HepG2 (cell line): Measurements from ENCODE around the gene NPTXR. TPM values are rescaled to one million over a fixed set of nuclear protein-coding genes. Genes with fewer than 3 reads are reported as not detected.

ENCODE experiments used
- GZF1 ChIP-seq: sonication (generic); formaldehyde crosslinking; IDR thresholded peaks from 2 replicates; pipeline ENCODE4 v1.5.1; 2020; ENCODE audit warnings: mild to moderate bottlenecking, missing genetic modification reagents
- KLF11 ChIP-seq: IDR thresholded peaks from 2 replicates; pipeline ENCODE4 v1.6.1; 2016; ENCODE audit warnings: missing compliant biosample characterization
- MEIS2 ChIP-seq: sonication (generic); formaldehyde crosslinking; IDR thresholded peaks from 2 replicates; pipeline ENCODE4 v1.9.0; 2021; ENCODE audit warnings: mild to moderate bottlenecking, missing genetic modification reagents
- MIER3 ChIP-seq: IDR thresholded peaks from 2 replicates; pipeline ENCODE4 v1.6.1; 2016; ENCODE audit warnings: missing compliant biosample characterization, borderline replicate concordance
- RBAK ChIP-seq: sonication (generic); formaldehyde crosslinking; IDR thresholded peaks from 2 replicates; pipeline ENCODE4 v1.5.1; 2020; ENCODE audit warnings: mild to moderate bottlenecking, missing genetic modification reagents
- SIN3B ChIP-seq: fragments of 150-350 bp; IDR thresholded peaks from 2 replicates; pipeline ENCODE4 v1.6.1; 2014; ENCODE audit warnings: low read length
- ZMYM2 ChIP-seq: sonication (generic); formaldehyde crosslinking; IDR thresholded peaks from 2 replicates; pipeline ENCODE4 v1.8.0; 2022; ENCODE audit warnings: mild to moderate bottlenecking, missing genetic modification reagents
- ZNF180 ChIP-seq: sonication (generic); formaldehyde crosslinking; IDR thresholded peaks from 2 replicates; pipeline ENCODE4 v1.4.0; 2020; ENCODE audit warnings: low read depth, missing genetic modification reagents, borderline replicate concordance
- ZNF263 ChIP-seq: sonication (generic); formaldehyde crosslinking; IDR thresholded peaks from 2 replicates; pipeline ENCODE4 v1.4.0; 2020; ENCODE audit warnings: missing genetic modification reagents
- ZNF33A ChIP-seq: sonication (generic); formaldehyde crosslinking; IDR thresholded peaks from 2 replicates; pipeline ENCODE4 v1.5.1; 2020; ENCODE audit warnings: missing genetic modification reagents, mild to moderate bottlenecking, moderate library complexity, borderline replicate concordance
- ZNF460 ChIP-seq: sonication (generic); formaldehyde crosslinking; IDR thresholded peaks from 2 replicates; pipeline ENCODE4 v1.5.1; 2020; ENCODE audit warnings: missing genetic modification reagents, mild to moderate bottlenecking, borderline replicate concordance
- ZNF781 ChIP-seq: sonication (generic); formaldehyde crosslinking; IDR thresholded peaks from 2 replicates; pipeline ENCODE4 v1.5.1; 2020; ENCODE audit warnings: borderline replicate concordance, mild to moderate bottlenecking, missing genetic modification reagents; ENCODE audit errors: not compliant biosample characterization
- ZZZ3 ChIP-seq: sonication (generic); formaldehyde crosslinking; IDR thresholded peaks from 2 replicates; pipeline ENCODE4 v1.4.0; 2020; ENCODE audit warnings: missing genetic modification reagents, mild to moderate bottlenecking, borderline replicate concordance
- polyA plus RNA-seq, 8 experiments: library from polyadenylated mRNA; depleted of rRNA in 3 of 8; stranded (reverse) in 7 of 8; unstranded in 1 of 8; fragments of >200 nt; fragmentation: Illumina TruSeq in 4 of 8; extraction: Trizol in 4 of 8; gene quantifications; 2 replicates each; pipeline versions ENCODE4 v1.2.1 to v1.2.3, GENCODE V29; 2011 to 2016; ENCODE audit warnings: low read depth in 4 of 8, missing spikeins in 1 of 8, mixed read lengths in 1 of 8; ENCODE audit not compliant: insufficient read depth in 1 of 8
- total RNA-seq, 5 experiments: library from RNA; depleted of rRNA; stranded (reverse); fragments of >200 nt; fragmentation: Illumina TruSeq; extraction: Trizol; gene quantifications; 2 replicates each; pipeline ENCODE4 v1.2.3, GENCODE V29; 2016; ENCODE audit warnings: low read depth in 1 of 5
- TF ChIP-seq, protein P1 (sequence below): sonication (generic); formaldehyde crosslinking; conservative IDR thresholded peaks from 2 replicates; pipeline ENCODE4 v1.8.1; 2023; ENCODE audit warnings: missing genetic modification reagents
- TF ChIP-seq, protein P2 (sequence below): IDR thresholded peaks from 2 replicates; pipeline ENCODE4 v1.6.1; 2016; ENCODE audit warnings: control low read depth
- TF ChIP-seq, protein P3 (sequence below), 2 experiments: sonication (generic) in 1 of 2; formaldehyde crosslinking in 1 of 2; IDR thresholded peaks; 2 replicates each; pipeline versions ENCODE4 v1.4.0 to v1.6.1; 2018 to 2020; ENCODE audit warnings: missing genetic modification reagents in 2 of 2, borderline replicate concordance in 1 of 2, low read depth in 1 of 2, mild to moderate bottlenecking in 1 of 2, missing biosample characterization in 1 of 2
- TF ChIP-seq, protein P4 (sequence below): IDR thresholded peaks from 2 replicates; pipeline ENCODE4 v1.6.1; 2018; ENCODE audit warnings: missing genetic modification reagents, mild to moderate bottlenecking, missing compliant biosample characterization
- TF ChIP-seq, protein P5 (sequence below): sonication (generic); formaldehyde crosslinking; IDR thresholded peaks from 2 replicates; pipeline ENCODE4 v1.8.0; 2023; ENCODE audit warnings: mild to moderate bottlenecking, missing genetic modification reagents
- TF ChIP-seq, protein P6 (sequence below): IDR thresholded peaks from 2 replicates; pipeline ENCODE4 v1.6.1; 2018; ENCODE audit warnings: missing genetic modification reagents

NPTXR gene
- total and polyA plus RNA-seq, 2 of the 13 experiments (the other 11 are each of a cell fraction or from before 2014, with no cell fraction given) = 2.6 to 4.8 TPM

DNA sequence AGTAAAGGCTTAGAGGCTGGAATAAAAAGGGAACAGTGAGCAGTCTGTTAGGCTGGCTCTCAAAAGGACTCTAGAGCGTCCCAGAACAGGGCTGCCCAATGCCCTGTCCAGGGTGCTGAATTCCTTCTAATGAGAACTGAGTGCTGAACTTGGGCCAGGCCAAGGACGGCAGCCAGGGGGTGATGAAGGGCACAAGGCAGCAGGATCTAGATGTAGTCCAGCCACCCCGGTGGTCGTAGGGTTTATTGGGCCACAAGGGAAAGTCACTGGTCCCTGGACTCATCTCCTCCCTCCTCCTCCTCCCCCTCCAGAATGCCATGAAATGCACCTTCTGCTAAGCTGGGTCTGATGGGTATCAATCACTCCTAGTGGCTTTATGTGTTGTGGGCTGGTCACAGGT lies 19.2 kb downstream of the NPTXR start (continued):
- TF ChIP-seq, protein P1, sequence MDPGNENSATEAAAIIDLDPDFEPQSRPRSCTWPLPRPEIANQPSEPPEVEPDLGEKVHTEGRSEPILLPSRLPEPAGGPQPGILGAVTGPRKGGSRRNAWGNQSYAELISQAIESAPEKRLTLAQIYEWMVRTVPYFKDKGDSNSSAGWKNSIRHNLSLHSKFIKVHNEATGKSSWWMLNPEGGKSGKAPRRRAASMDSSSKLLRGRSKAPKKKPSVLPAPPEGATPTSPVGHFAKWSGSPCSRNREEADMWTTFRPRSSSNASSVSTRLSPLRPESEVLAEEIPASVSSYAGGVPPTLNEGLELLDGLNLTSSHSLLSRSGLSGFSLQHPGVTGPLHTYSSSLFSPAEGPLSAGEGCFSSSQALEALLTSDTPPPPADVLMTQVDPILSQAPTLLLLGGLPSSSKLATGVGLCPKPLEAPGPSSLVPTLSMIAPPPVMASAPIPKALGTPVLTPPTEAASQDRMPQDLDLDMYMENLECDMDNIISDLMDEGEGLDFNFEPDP (CRISPR knock-in tag) = no peak
- TF ChIP-seq, protein P2, sequence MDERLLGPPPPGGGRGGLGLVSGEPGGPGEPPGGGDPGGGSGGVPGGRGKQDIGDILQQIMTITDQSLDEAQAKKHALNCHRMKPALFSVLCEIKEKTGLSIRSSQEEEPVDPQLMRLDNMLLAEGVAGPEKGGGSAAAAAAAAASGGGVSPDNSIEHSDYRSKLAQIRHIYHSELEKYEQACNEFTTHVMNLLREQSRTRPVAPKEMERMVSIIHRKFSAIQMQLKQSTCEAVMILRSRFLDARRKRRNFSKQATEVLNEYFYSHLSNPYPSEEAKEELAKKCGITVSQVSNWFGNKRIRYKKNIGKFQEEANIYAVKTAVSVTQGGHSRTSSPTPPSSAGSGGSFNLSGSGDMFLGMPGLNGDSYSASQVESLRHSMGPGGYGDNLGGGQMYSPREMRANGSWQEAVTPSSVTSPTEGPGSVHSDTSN (CRISPR knock-in tag) = no peak
- peak; percentile 49; the same call in 1 of the 2 replicates for TF ChIP-seq MIER3 (CRISPR knock-in tag)
- TF ChIP-seq, protein P3, sequence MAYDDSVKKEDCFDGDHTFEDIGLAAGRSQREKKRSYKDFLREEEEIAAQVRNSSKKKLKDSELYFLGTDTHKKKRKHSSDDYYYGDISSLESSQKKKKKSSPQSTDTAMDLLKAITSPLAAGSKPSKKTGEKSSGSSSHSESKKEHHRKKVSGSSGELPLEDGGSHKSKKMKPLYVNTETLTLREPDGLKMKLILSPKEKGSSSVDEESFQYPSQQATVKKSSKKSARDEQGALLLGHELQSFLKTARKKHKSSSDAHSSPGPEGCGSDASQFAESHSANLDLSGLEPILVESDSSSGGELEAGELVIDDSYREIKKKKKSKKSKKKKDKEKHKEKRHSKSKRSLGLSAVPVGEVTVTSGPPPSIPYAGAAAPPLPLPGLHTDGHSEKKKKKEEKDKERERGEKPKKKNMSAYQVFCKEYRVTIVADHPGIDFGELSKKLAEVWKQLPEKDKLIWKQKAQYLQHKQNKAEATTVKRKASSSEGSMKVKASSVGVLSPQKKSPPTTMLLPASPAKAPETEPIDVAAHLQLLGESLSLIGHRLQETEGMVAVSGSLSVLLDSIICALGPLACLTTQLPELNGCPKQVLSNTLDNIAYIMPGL (CRISPR knock-in tag; IDR thresholded peaks at IDR 0.05; ENCODE audit: borderline replicate concordance in 1 of 2, low read depth in 1 of 2) = peak in 1 of 2 experiments; percentile 55; a peak in 1 of 4 replicates
- TF ChIP-seq GZF1 (CRISPR knock-in tag) = no peak
- TF ChIP-seq, protein P4, sequence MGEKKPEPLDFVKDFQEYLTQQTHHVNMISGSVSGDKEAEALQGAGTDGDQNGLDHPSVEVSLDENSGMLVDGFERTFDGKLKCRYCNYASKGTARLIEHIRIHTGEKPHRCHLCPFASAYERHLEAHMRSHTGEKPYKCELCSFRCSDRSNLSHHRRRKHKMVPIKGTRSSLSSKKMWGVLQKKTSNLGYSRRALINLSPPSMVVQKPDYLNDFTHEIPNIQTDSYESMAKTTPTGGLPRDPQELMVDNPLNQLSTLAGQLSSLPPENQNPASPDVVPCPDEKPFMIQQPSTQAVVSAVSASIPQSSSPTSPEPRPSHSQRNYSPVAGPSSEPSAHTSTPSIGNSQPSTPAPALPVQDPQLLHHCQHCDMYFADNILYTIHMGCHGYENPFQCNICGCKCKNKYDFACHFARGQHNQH (CRISPR knock-in tag) = peak; percentile 89; the same call in 1 of the 2 replicates
- TF ChIP-seq SIN3B = no peak
- peak; percentile 86 for TF ChIP-seq ZNF781 (CRISPR knock-in tag)
- no peak for TF ChIP-seq ZNF460
- no peak for TF ChIP-seq ZNF33A
- TF ChIP-seq, protein P5, sequence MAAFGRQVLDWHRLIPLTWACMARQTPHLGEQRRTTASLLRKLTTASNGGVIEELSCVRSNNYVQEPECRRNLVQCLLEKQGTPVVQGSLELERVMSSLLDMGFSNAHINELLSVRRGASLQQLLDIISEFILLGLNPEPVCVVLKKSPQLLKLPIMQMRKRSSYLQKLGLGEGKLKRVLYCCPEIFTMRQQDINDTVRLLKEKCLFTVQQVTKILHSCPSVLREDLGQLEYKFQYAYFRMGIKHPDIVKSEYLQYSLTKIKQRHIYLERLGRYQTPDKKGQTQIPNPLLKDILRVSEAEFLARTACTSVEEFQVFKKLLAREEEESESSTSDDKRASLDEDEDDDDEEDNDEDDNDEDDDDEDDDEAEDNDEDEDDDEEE (CRISPR knock-in tag) = peak; percentile 82
- TF ChIP-seq ZNF180 (CRISPR knock-in tag) = no peak; the same call in 1 of the 2 replicates
- TF ChIP-seq ZMYM2 (CRISPR knock-in tag) = no peak
- no peak for TF ChIP-seq RBAK (CRISPR knock-in tag)
- TF ChIP-seq, protein P6, sequence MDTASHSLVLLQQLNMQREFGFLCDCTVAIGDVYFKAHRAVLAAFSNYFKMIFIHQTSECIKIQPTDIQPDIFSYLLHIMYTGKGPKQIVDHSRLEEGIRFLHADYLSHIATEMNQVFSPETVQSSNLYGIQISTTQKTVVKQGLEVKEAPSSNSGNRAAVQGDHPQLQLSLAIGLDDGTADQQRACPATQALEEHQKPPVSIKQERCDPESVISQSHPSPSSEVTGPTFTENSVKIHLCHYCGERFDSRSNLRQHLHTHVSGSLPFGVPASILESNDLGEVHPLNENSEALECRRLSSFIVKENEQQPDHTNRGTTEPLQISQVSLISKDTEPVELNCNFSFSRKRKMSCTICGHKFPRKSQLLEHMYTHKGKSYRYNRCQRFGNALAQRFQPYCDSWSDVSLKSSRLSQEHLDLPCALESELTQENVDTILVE = peak; percentile 87
- TF ChIP-seq ZNF263 (CRISPR knock-in tag) = 0 out of 2 replicates have a peak, but pooled peaks have one; percentile 21
- peak; percentile 74; the same call in 1 of the 2 replicates for TF ChIP-seq MEIS2 (CRISPR knock-in tag)
- no peak for TF ChIP-seq ZZZ3 (CRISPR knock-in tag)
- TF ChIP-seq KLF11 (CRISPR knock-in tag) = peak; percentile 95; the same call in 1 of the 2 replicates
